LNCaP clone FGC (cell line): Measurements from ENCODE around the gene ZNF18.

Experiments
- DNase-seq: peaks from one replicate; pipeline ENCODE4 v3.0.0-alpha.2; 2011; ENCODE audit warnings: low read depth
- H3K4me3 ChIP-seq: 2 replicates; pipeline ENCODE4 v1.5.1; 2011; ENCODE audit warnings: mild to moderate bottlenecking, low read depth, low read length, control low read depth
- CTCF ChIP-seq: IDR thresholded peaks from 2 replicates; pipeline ENCODE4 v1.5.1; 2012; ENCODE audit warnings: mild to moderate bottlenecking; ENCODE audit not compliant: control insufficient read depth, insufficient read depth; ENCODE audit errors: extremely low read depth

The ZNF18 gene

GRCh38 chr17:12034538-12034937, 37.3 kb upstream of the ZNF18 start:
- TF ChIP-seq CTCF: no peak
- no peak overlapping the region for H3K4me3 ChIP-seq

GRCh38 chr17:12028611-12029010, 31.3 kb upstream of the ZNF18 start:
- H3K4me3 ChIP-seq: no peak overlapping the region
- no peak for DNase-seq
- TF ChIP-seq CTCF: no peak

More at GRCh38 chr17:12034538-12034937, 37.3 kb upstream of the ZNF18 start:
- no peak for DNase-seq

GRCh38 chr17:12027658-12028057, 30.4 kb upstream of the ZNF18 start:
- no peak for DNase-seq
- H3K4me3 ChIP-seq: no peak overlapping the region
- TF ChIP-seq CTCF: no peak

GRCh38 chr17:12024327-12024726, 27.1 kb upstream of the ZNF18 start:
- peak; percentile 48 for DNase-seq
- no peak for TF ChIP-seq CTCF
- H3K4me3 ChIP-seq: no peak overlapping the region

- TF ChIP-seq CTCF: no peak
- peak overlapping the region; percentile 64 for H3K4me3 ChIP-seq
- DNase-seq: no peak
Observed at GRCh38 chr17:12022310-12022709, 25.0 kb upstream of the ZNF18 start.

- TF ChIP-seq CTCF: no peak
- DNase-seq: no peak
- H3K4me3 ChIP-seq: peak overlapping the region; percentile 64
Observed at GRCh38 chr17:12021623-12022140, 24.4 kb upstream of the ZNF18 start.
